Measurements from ENCODE around the gene INTS3.
"Not testable (repeated sequence)": the region's sequence is repeated elsewhere in the genome, so short reads cannot be mapped to it uniquely, and the experiment has no call there.

The INTS3 gene

GRCh38 chr1:153752072-153752471, 24.2 kb downstream of the INTS3 start:
- no peak for DNase-seq (ENCODE audit: low read depth)

GRCh38 chr1:153752571-153753195, 24.8 kb downstream of the INTS3 start:
- no peak for DNase-seq (ENCODE audit: low read depth)

DNA sequence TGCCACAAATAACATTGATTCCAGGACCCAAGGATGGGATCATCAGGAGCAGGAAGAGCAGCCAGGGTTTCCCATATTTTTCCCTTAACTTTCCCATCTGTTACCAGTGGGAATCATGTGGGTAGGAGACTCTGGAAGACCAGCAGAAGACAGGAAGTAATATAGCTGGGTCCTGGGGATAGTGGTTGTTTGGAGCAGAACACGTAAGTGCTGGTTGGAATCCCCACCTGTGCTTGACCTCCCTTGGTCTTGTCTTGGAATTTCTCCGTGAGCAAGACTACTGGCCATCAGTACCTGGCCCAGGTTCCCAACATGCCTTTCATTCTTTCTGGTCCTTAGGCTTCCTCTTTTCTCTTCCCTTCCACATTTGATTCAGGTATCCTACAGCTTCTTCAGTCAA, 26.4 kb downstream of the INTS3 start:
- DNase-seq (ENCODE audit: low read depth) = no peak

DNA sequence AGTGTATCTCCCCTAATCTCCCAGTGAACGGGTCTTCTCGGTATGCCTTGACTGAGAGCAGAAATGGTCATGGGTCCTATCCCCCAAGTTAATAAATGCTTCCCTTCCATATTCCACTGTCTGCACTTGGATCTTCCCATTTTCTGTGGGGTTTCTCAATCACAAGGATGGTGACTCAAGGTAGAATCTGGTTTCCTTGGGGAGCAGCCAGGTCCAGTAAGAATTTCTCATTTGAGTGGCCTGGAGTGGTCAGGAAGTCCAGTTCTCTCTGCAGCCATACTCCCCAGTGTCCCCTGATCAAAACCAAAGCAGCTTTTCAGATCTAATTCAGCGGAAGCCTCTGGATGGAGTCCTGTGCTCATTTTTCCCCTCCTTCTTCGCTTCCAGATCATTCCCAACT, 32.6 kb downstream of the INTS3 start:
- DNase-seq (ENCODE audit: low read depth) = no peak

DNA sequence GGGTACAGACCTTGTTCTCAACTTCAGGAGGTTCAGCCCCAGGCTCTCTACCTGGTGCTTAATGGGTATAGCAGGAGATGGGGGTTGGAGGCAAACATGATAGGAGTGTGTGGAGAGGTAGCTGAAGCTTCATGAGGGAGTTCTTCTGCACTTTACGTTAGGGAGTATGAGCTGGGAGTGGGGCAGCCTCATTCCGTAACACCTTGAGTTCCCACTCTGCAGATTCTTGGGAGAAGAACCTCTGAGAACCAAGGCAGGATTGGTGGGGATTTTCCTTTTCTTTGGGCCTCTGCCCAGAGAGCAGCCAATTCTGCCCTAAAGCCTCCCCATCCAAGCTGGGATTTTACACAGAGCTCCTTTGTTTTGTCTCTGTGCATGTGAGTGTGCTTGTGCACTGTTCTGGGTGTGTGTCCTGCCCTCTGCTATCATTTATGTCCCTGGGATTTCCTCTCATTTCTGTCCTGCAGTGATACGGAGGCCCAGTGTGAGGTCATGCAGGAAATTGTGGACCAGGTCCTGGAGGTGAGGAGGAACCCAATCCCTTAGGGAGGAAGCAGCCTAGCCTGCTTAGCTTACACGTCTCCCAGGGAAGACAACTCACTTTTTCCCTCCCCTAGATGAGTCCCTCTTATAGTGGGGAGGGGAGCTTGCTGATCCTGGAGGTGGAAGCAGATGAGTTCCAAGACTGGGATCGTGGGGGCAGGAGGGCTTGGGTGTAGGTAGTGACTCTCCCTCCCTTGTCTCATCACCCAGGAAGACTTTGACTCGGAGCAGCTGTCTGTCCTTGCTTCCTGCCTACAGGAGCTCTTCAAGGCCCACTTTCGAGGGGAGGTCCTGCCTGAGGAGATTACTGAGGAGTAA, 35.7 kb downstream of the INTS3 start:
- DNase-seq (ENCODE audit: low read depth) = no peak

DNA sequence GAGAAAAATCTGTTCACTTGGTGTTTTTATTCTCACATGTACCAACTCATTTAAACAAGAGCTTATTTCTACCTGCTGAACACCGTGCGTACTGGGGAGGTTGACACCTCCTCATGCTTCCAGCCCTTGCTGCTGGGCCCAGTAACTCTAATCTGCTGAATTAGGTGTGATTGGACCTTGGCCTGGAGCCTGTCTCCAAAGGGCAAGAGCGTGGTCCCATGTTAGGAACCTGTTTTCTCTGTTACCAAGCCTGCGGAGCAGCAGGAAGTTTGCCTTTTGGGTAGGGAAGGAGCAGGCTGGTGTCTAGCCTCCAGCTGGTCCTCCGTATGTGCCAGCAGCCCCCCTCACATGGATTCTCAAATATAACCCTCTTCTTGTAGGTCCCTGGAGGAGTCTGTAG, 36.5 kb downstream of the INTS3 start:
- no peak for DNase-seq (ENCODE audit: low read depth)

- not testable (repeated sequence) for DNase-seq (ENCODE audit: low read depth)
Observed at GRCh38 chr1:153766663-153767062, 38.8 kb downstream of the INTS3 start.

GRCh38 chr1:153767519-153767918, 39.7 kb downstream of the INTS3 start:
- no peak for DNase-seq (ENCODE audit: low read depth)

- no peak for DNase-seq (ENCODE audit: low read depth)
Observed at GRCh38 chr1:153768316-153769181, 40.7 kb downstream of the INTS3 start.

- no peak for DNase-seq (ENCODE audit: low read depth)
Observed at GRCh38 chr1:153769221-153769620, 41.4 kb downstream of the INTS3 start.

DNA sequence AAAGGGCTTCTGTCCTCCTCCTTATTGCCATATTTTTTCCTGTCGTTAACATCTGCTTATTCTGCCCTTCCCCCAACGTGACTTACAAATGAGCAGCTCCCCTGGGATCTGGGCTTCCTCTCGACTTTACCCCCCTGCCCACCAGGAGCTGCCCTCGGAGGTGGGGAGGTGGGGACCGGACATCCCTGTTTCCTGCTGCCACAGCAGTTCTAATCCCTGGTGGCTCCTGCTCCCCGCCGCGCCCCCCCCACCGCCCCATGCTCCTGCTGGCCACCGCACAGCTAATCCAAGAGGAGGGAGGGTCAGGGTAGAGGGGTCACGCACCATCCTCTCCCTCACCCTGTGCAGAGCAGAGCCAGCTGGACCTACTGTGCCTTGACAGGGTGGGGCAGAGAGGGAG, 42.9 kb downstream of the INTS3 start:
- no peak for DNase-seq (ENCODE audit: low read depth)

GRCh38 chr1:153771261-153771660, 43.4 kb downstream of the INTS3 start:
- DNase-seq (ENCODE audit: low read depth) = no peak

- no peak for DNase-seq (ENCODE audit: low read depth)
Observed at GRCh38 chr1:153771841-153772593, 44.2 kb downstream of the INTS3 start.

DNA sequence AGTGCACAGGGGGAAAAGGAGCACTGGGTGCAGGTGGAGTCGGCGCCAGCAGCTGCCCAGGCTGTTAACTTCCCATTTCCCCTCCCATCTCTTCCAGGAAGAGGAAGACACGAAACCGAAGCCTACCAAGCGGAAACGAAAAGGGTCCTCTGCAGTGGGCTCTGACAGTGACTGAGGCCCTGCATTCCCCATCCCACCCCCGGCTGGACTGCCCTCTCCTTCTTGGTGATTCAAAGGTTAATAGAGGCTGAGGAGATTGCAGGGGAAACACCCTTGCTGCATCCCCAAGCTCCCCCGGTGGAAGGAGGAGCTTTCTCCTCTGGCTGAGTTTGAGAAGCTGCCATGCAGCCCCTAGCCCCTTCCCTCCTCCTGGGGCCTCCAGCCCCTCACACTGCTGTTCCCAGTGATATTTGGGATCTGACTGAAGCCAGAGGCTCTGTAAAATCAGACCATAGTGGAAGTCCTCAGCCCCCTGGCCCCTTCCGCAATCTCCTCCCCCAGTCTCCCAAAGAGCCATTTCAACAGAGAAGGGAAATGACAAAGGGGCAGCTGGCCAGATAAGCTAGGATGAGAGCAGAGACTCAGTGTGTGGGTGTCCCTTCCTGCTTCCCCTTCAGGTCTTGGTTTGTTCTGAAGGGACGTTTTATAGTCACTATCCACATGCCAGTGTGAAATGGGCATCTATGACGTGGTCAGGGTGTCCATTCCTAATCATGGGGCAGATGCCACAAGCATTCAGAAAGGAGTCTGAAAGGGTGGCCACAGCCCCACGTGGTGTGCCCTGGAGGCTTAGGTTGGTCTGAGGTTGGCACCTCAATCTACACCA, 45.5 kb downstream of the INTS3 start:
- no peak for DNase-seq (ENCODE audit: low read depth)

DNA sequence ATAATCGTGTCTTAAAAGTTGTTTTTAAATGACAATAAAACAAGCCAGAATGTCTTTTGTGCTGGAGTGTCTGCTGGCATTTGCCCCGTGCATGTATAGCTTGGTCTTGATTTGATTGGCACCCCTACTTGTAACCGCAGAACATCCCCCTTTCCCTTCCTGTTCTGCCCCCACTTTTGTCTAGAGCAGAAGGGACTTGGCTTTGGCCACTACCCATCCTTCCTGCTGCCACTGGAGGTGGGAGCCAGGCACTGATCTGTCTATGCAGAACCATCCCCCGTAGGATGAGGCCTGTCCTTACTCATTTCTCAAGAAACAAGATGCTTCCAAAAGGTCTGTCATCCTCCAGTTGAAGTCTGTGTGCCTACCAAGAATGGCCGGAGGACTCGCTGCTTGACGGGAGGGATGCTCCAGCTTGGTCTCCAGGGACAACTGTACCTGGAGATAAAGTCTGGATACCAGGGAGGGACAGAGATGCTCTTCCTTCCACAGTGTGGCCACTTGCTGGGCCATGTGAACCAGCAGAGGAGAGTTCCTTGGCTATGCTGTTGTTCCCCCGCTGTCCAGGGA, 46.3 kb downstream of the INTS3 start:
- DNase-seq (ENCODE audit: low read depth) = no peak

DNA sequence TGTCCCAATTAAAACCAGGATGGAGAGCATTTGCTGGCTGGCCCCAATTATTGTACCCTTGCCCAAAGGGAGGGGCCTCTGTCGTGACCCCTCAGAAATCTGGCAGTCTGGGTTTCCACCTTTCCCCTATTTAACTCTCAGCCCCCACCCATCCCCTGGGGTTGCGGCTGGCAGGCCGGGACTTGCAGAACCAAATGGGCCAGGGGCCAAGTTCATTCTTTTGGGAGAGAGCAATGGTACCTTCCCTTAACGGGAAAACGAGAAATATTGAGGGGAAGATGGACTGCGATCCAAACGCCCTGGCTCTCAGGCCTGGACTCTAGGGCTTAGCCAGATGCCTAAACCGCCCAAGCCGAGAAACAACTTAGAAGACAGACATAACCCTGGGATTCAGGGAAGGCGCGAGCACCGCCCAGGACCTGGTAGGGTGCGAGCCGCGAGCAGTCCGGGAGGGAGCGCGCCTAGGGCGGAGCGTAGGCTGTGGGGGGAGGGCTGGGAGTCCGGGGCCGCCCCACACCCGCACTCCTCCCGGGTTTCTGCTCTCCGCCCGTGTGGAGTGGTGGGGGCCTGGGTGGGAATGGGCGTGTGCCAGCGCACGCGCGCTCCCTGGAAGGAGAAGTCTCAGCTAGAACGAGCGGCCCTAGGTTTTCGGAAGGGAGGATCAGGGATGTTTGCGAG, 47.1 kb downstream of the INTS3 start, which contains the start of gene SLC27A3:
Gene SLC27A3, plus strand, starts transcription at position 628 of the 678 bp plus-strand sequence. CDS start 91 bp downstream, outside the sequence.
- DNase-seq (ENCODE audit: low read depth) = peak; percentile 10

GRCh38 chr1:153775458-153776327, 47.8 kb downstream of the INTS3 start:
- DNase-seq (ENCODE audit: low read depth) = peak; percentile 42

DNA sequence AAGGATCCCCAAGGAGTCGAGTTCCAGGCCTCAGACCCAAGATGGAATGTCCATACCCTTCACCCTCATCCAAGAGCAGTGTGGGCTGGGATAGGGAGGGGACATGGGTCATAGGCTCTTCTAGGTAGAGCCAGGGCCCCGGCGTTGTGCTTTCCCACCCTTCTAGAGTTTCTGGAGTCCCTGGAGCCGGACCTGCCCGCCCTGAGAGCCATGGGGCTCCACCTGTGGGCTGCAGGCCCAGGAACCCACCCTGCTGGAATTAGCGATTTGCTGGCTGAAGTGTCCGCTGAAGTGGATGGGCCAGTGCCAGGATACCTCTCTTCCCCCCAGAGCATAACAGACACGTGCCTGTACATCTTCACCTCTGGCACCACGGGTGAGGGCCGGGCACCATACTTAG, 48.5 kb downstream of the INTS3 start:
- no peak for DNase-seq (ENCODE audit: low read depth)

DNA sequence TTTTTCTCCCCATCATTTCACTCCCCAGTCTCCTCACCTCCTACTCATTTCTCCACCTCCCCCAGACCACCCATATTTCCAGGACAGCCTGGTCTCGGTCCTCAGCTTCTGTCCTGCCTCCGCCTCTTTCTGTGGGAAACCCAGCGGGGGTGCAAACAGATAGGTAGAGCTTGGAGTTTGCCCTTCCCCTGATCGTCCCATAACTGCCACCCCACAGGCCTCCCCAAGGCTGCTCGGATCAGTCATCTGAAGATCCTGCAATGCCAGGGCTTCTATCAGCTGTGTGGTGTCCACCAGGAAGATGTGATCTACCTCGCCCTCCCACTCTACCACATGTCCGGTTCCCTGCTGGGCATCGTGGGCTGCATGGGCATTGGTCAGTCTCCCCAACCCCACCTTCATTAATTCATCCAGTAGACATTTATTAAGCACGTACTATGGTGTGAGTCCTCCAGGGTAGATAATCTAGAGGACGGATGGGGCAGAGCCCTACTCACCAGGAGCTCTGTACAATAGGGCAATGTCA, 49.1 kb downstream of the INTS3 start:
- no peak for DNase-seq (ENCODE audit: low read depth)

Measured in activated T-helper 9 cell treated with anti-CD3 and anti-CD28 coated beads, Interleukin-2, amount 50 U/mL, for 16 hours (primary cell).